Measurements from ENCODE around the gene MRPS5. TPM values are rescaled to one million over a fixed set of nuclear protein-coding genes. Genes with fewer than 3 reads are reported as not detected.

Gene MRPS5
- total and polyA plus RNA-seq, 4 donors = 45.8 to 75.7 (median 64.6) TPM

- ATAC-seq (ENCODE audit: insufficient read depth, low FRiP score) = no peak
Measured at GRCh38 chr2:95069465-95069864, 52.1 kb downstream of the MRPS5 start.

GRCh38 chr2:95068256-95068655, 53.4 kb downstream of the MRPS5 start:
- Histone ChIP-seq H3K4me3 (no peak overlapping the region), H3K27ac (ENCODE audit: low read depth in 1 of 2, low read length in 1 of 2) (no peak overlapping the region), H3K27me3 (ENCODE audit: control insufficient read depth in 3 of 3, insufficient read depth in 3 of 3, low read length in 2 of 3) (no peaks in the 10 kb centered on the region), H3K4me1 (ENCODE audit: control insufficient read depth in 5 of 5, insufficient read depth in 5 of 5, low read length in 5 of 5) (no peaks in the 10 kb centered on the region), H3K36me3 (ENCODE audit: control insufficient read depth in 4 of 4, insufficient read depth in 4 of 4, low read length in 4 of 4) (no peaks in the 10 kb centered on the region), H3K9me3 (ENCODE audit: control insufficient read depth in 4 of 4, insufficient read depth in 3 of 4, low read length in 3 of 4) (peaks cover 0 to 1% (median 0%) of the 10 kb centered on the region in 4 donors), H3K9ac (ENCODE audit: insufficient read depth in 1 of 2, low read length in 2 of 2) (no peak overlapping the region)
- no peak for ATAC-seq (ENCODE audit: insufficient read depth, low FRiP score)
- WGBS, 2 donors = 80 to 85% methylated on average over 2 of the region's 2 CpGs
- DNase-seq = no peak
- TF ChIP-seq CTCF (IDR thresholded peaks at IDR 0.05; ENCODE audit: control extremely low read depth, extremely low read depth) = no peak

More at GRCh38 chr2:95069465-95069864, 52.1 kb downstream of the MRPS5 start:
- Histone ChIP-seq H3K27ac (ENCODE audit: low read depth in 1 of 2, low read length in 1 of 2) (no peak overlapping the region), H3K9me3 (ENCODE audit: control insufficient read depth in 4 of 4, insufficient read depth in 3 of 4, low read length in 3 of 4) (peaks cover 0 to 1% (median 0%) of the 10 kb centered on the region in 4 donors), H3K4me1 (ENCODE audit: control insufficient read depth in 5 of 5, insufficient read depth in 5 of 5, low read length in 5 of 5) (peaks cover 0 to 5% (median 0%) of the 10 kb centered on the region in 5 donors), H3K36me3 (ENCODE audit: control insufficient read depth in 4 of 4, insufficient read depth in 4 of 4, low read length in 4 of 4) (no peaks in the 10 kb centered on the region), H3K27me3 (ENCODE audit: control insufficient read depth in 3 of 3, insufficient read depth in 3 of 3, low read length in 2 of 3) (no peaks in the 10 kb centered on the region), H3K4me3 (no peak overlapping the region), H3K9ac (ENCODE audit: insufficient read depth in 1 of 2, low read length in 2 of 2) (no peak overlapping the region)
- WGBS, 2 donors = 80 to 88% methylated on average over 9 of the region's 9 CpGs
- DNase-seq = no peak
- no peak for TF ChIP-seq CTCF (IDR thresholded peaks at IDR 0.05; ENCODE audit: control extremely low read depth, extremely low read depth)

- 82 to 84% methylated on average over 12 of the region's 12 CpGs for WGBS, 2 donors
- H3K4me3 ChIP-seq = no peak overlapping the region
- no peaks in the 10 kb centered on the region for H3K4me1 ChIP-seq (ENCODE audit: control insufficient read depth in 5 of 5, insufficient read depth in 5 of 5, low read length in 5 of 5)
- no peak overlapping the region for H3K9ac ChIP-seq (ENCODE audit: insufficient read depth in 1 of 2, low read length in 2 of 2)
- H3K9me3 ChIP-seq (ENCODE audit: control insufficient read depth in 4 of 4, insufficient read depth in 3 of 4, low read length in 3 of 4) = peaks cover 0 to 1% (median 0%) of the 10 kb centered on the region in 4 donors
- H3K27ac ChIP-seq (ENCODE audit: low read depth in 1 of 2, low read length in 1 of 2) = no peak overlapping the region
- TF ChIP-seq CTCF (IDR thresholded peaks at IDR 0.05; ENCODE audit: control extremely low read depth, extremely low read depth) = no peak
- H3K36me3 ChIP-seq (ENCODE audit: control insufficient read depth in 4 of 4, insufficient read depth in 4 of 4, low read length in 4 of 4) = no peaks in the 10 kb centered on the region
- no peak for ATAC-seq (ENCODE audit: insufficient read depth, low FRiP score)
- no peak for DNase-seq
- H3K27me3 ChIP-seq (ENCODE audit: control insufficient read depth in 3 of 3, insufficient read depth in 3 of 3, low read length in 2 of 3) = no peaks in the 10 kb centered on the region
Measured at GRCh38 chr2:95063086-95063958, 58.3 kb downstream of the MRPS5 start.

Data from lung (tissue), 12 donors.